AG04449 (cell line): ENCODE data around the gene FXYD6.

Source experiments
- CTCF ChIA-PET: fragments of 350-600 bp; formaldehyde crosslinking; extraction: SDS; loops from one replicate; lab custom pipeline; 2021; ENCODE audit warnings: antibody characterized with exemption; lab: Yijun Ruan, JAX
- POLR2A ChIA-PET: fragments of 400-600, 350-600 bp; formaldehyde crosslinking; extraction: SDS; loops from one replicate; lab custom pipeline; 2020; ENCODE audit warnings: antibody characterized with exemption, inconsistent platforms; lab: Yijun Ruan, JAX
- DNase-seq: peaks from one replicate; pipeline ENCODE4 v3.0.0-alpha.2; 2010; ENCODE audit warnings: low read depth, low spot score
- H3K4me3 ChIP-seq: 2 replicates; pipeline ENCODE4 v1.5.1; 2011; ENCODE audit warnings: low read depth, mild to moderate bottlenecking, control low read depth, low read length
- CTCF ChIP-seq: IDR thresholded peaks from one replicate; pipeline ENCODE4 v1.5.1; 2011; ENCODE audit warnings: mild to moderate bottlenecking, moderate library complexity, low read length, control low read depth, inconsistent platforms; ENCODE audit not compliant: insufficient read depth; ENCODE audit errors: missing control alignments

FXYD6 gene

GRCh38 chr11:117834068-117834810, 42.2 kb downstream of the FXYD6 start:
- POLR2A ChIA-PET: no interaction called here
- TF ChIP-seq CTCF: no peak
- H3K4me3 ChIP-seq: no peak overlapping the region
- CTCF ChIA-PET: interaction anchor here (0.7 to 9.5 kb wide), 7 partner anchors 9 to 219 kb away, joined by 3 to 82 read pairs (median 4); partner anchors contain the start of gene FXYD2
- DNase-seq: no peak

DNA sequence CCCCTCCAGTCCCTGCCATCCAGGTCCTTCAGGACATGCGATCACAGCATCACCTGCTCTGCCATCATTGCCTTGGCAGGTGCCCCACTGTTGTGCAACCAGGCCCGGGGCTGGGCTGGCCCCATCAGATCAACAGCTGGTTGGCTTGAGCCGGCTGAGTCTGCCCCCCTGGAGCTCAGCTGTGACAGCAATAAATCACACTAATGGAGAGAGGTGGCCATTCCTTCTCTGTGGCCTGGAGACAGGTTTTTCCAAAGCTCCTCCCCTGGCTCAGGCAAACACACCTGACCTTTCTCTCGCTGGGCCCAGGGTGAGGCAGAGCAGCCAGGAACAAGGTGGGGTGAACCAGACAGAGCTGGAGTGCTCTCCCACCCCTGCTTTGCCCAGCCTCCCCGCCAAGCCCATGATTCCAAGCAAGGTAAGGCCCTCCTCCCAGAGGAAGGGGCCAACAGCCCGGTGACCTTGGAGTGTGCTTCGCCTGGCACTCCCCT, 43.0 kb downstream of the FXYD6 start:
- no peak for DNase-seq
- POLR2A ChIA-PET: no interaction called here
- CTCF ChIA-PET: interaction anchor here (1.5 to 9.5 kb wide), 4 partner anchors 9 to 114 kb away, joined by 4 to 82 read pairs (median 32); partner anchors contain the start of gene FXYD2
- H3K4me3 ChIP-seq: no peak overlapping the region
- TF ChIP-seq CTCF: no peak

- H3K4me3 ChIP-seq: no peak overlapping the region
- DNase-seq: no peak
- ChIA-PET CTCF (interaction anchor here (1.1 to 9.5 kb wide), 5 partner anchors 8 to 115 kb away, joined by 3 to 82 read pairs (median 21); partner anchors contain the start of gene FXYD2), POLR2A (no interaction called here)
- TF ChIP-seq CTCF: no peak
Observed at GRCh38 chr11:117832511-117832910, 43.9 kb downstream of the FXYD6 start.

DNA sequence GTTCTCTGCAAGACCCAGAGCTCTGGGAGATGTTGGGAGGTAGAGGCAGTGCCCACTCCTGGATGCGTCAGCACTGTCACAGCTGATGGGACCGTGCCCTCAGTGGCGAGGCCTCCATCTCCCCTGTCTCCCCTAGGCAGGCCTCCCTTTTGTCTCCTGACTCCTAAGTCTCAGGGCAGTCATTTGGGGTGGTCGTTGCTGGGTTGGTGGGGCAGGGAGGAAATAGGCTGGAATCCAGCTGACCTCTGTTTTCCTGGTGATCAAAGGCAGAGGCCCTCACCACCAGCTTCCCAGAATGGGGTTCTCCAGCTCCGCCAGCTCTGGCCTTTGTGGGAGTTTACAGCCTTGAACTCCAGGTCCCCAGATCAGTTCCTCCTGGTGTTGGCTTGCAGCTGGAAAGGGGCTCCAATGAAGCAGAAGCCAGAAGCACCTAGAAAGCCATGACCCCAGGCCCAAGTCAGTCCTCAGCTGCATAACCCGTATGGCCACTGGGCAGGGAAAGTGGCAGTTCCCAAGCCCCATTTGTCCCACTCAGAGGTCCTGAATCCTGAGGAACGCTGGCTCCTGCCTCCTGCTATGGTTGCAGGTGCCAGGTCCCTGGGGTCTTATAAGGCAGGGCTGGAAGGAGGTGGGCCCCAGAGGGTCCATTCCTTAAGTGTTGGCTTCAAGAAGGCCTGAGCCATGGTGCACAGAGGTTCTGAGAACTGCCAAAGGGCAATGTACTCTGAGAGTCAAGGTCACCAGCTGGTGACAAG, 44.6 kb downstream of the FXYD6 start:
- ChIA-PET POLR2A (no interaction called here), CTCF (interaction anchor here (0.9 to 9.5 kb wide), 7 partner anchors 9 to 222 kb away, joined by 3 to 82 read pairs (median 3); no protein-coding TSS in a partner anchor)
- H3K4me3 ChIP-seq: no peak overlapping the region
- no peak for DNase-seq
- TF ChIP-seq CTCF: no peak

DNA sequence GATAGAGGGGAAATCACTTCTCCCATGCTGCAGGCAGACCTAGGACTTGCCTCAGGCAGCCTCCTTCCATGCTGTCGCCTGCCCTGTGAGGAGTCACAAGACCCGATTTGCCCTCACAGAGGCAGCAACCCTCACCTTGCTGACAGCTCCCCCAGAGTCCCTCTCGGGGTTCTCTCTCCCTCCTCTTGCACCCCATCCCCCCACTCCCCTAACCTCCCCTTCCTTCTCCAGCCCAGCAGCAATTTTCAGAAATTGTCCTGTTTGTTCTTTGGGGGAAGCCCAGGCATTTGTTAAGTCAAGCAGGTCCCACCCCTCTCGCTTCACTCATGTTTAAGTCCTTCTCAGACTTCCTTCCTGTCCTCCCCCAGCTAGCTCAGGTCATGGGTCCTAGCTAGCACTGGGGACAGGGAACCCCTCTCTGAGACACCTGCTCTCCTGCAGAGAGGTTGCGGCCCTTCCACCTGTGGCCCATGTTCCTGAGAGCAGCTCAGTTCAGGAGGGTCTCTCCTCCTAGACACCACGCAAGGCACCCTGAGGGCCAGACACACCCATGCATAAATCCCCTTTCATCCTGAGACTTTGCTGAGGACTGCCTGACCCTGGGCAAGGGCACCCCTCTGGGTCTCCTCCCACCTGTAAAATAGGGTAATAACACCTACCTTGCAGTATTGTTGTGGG, 45.6 kb downstream of the FXYD6 start:
- no peak for TF ChIP-seq CTCF
- POLR2A ChIA-PET: no interaction called here
- H3K4me3 ChIP-seq: no peak overlapping the region
- CTCF ChIA-PET: interaction anchor here (0.9 to 9.5 kb wide), 5 partner anchors 8 to 116 kb away, joined by 3 to 82 read pairs (median 15); no protein-coding TSS in a partner anchor
- no peak for DNase-seq
